Activated naive CD4-positive, alpha-beta T cell treated with anti-CD3 and anti-CD28 coated beads, Interleukin-2, amount 50 U/mL, for 16 hours (primary cell): ENCODE measurements around the gene DNM2.
"Not testable (repeated sequence)": the region's sequence is repeated elsewhere in the genome, so short reads cannot be mapped to it uniquely, and the experiment has no call there.

Source experiments
- DNase-seq: peaks from one replicate; pipeline ENCODE4 v3.0.0-alpha.2; 2020

Gene DNM2

GRCh38 chr19:10818301-10819123, 100.6 kb downstream of the DNM2 start:
- DNase-seq, result no peak

GRCh38 chr19:10819124-10820060, 101.5 kb downstream of the DNM2 start:
- DNase-seq, result no peak

- no peak for DNase-seq
Measured at GRCh38 chr19:10820173-10820572, 102.3 kb downstream of the DNM2 start.

GRCh38 chr19:10823690-10824089, 105.8 kb downstream of the DNM2 start:
- no peak for DNase-seq

- no peak for DNase-seq
Measured at GRCh38 chr19:10826231-10826630, 108.4 kb downstream of the DNM2 start.

- no peak for DNase-seq
Measured at GRCh38 chr19:10826846-10827245, 109.0 kb downstream of the DNM2 start.

GRCh38 chr19:10828981-10829821, 111.3 kb downstream of the DNM2 start:
- DNase-seq, result no peak

- DNase-seq, result no peak
Measured at GRCh38 chr19:10829967-10830366, 112.1 kb downstream of the DNM2 start.

- no peak for DNase-seq
Measured at GRCh38 chr19:10830370-10830769, 112.5 kb downstream of the DNM2 start.

- no peak for DNase-seq
Measured at GRCh38 chr19:10830931-10831779, 113.3 kb downstream of the DNM2 start.

GRCh38 chr19:10831987-10832938, 114.4 kb downstream of the DNM2 start:
- no peak for DNase-seq

- no peak for DNase-seq
Measured at GRCh38 chr19:10832939-10833296, 115.0 kb downstream of the DNM2 start.

GRCh38 chr19:10835089-10835753, 117.3 kb downstream of the DNM2 start:
- DNase-seq, result no peak

- DNase-seq, result peak; percentile 94
Measured at GRCh38 chr19:10835754-10836478, 118.0 kb downstream of the DNM2 start, which contains the start of gene TMED1. TSS of gene TMED1 (minus strand) at chr19:10836212. CDS start at chr19:10836191, 21 bp downstream.

GRCh38 chr19:10836479-10837330, 118.8 kb downstream of the DNM2 start:
- peak; percentile 84 for DNase-seq

GRCh38 chr19:10837649-10838048, 119.8 kb downstream of the DNM2 start:
- DNase-seq, result not testable (repeated sequence)

- no peak for DNase-seq
Measured at GRCh38 chr19:10838377-10838776, 120.5 kb downstream of the DNM2 start.
